ENCODE data around the gene SLC39A3.

- TF ChIP-seq RAD21 (IDR thresholded peaks at IDR 0.05; ENCODE audit: low read depth) = no peak
- no peak for TF ChIP-seq FOXM1 (IDR thresholded peaks at IDR 0.05; ENCODE audit: borderline replicate concordance, low read depth)
- TF ChIP-seq TAF1 (IDR thresholded peaks at IDR 0.05; ENCODE audit: low read depth) = no peak
- TF ChIP-seq CREB1 (IDR thresholded peaks at IDR 0.05; ENCODE audit: low read depth) = no peak
- TF ChIP-seq, protein P1, sequence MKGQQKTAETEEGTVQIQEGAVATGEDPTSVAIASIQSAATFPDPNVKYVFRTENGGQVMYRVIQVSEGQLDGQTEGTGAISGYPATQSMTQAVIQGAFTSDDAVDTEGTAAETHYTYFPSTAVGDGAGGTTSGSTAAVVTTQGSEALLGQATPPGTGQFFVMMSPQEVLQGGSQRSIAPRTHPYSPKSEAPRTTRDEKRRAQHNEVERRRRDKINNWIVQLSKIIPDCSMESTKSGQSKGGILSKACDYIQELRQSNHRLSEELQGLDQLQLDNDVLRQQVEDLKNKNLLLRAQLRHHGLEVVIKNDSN (IDR thresholded peaks at IDR 0.05) = no peak
- TF ChIP-seq, protein P2, sequence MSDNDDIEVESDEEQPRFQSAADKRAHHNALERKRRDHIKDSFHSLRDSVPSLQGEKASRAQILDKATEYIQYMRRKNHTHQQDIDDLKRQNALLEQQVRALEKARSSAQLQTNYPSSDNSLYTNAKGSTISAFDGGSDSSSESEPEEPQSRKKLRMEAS (IDR thresholded peaks at IDR 0.05) = no peak
- TF ChIP-seq EGR1 (IDR thresholded peaks at IDR 0.05) = no peak
These were observed 30.5 kb upstream of the SLC39A3 start for GRCh38 chr19:2770055-2771013.

All from Ishikawa (cell line).